HG03095 (cell line): ENCODE measurements around the gene DGAT2.
"Not testable (repeated sequence)": the region's sequence is repeated elsewhere in the genome, so short reads cannot be mapped to it uniquely, and the experiment has no call there.

Experiments used
- ATAC-seq: cut with Tn5 transposase; IDR thresholded peaks from one replicate; pipeline ENCODE4 v1.9.1; 2021; ENCODE audit warnings: moderate library complexity; ENCODE audit not compliant: unreplicated experiment

DGAT2 gene, protein sequence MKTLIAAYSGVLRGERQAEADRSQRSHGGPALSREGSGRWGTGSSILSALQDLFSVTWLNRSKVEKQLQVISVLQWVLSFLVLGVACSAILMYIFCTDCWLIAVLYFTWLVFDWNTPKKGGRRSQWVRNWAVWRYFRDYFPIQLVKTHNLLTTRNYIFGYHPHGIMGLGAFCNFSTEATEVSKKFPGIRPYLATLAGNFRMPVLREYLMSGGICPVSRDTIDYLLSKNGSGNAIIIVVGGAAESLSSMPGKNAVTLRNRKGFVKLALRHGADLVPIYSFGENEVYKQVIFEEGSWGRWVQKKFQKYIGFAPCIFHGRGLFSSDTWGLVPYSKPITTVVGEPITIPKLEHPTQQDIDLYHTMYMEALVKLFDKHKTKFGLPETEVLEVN

GRCh38 chr11:75768112-75768908 lies at the start of gene DGAT2:
Gene DGAT2 (plus strand): TSS chr11:75768778. CDS start chr11:75768992, 214 bp downstream.
- ATAC-seq = peak; percentile 68

DNA sequence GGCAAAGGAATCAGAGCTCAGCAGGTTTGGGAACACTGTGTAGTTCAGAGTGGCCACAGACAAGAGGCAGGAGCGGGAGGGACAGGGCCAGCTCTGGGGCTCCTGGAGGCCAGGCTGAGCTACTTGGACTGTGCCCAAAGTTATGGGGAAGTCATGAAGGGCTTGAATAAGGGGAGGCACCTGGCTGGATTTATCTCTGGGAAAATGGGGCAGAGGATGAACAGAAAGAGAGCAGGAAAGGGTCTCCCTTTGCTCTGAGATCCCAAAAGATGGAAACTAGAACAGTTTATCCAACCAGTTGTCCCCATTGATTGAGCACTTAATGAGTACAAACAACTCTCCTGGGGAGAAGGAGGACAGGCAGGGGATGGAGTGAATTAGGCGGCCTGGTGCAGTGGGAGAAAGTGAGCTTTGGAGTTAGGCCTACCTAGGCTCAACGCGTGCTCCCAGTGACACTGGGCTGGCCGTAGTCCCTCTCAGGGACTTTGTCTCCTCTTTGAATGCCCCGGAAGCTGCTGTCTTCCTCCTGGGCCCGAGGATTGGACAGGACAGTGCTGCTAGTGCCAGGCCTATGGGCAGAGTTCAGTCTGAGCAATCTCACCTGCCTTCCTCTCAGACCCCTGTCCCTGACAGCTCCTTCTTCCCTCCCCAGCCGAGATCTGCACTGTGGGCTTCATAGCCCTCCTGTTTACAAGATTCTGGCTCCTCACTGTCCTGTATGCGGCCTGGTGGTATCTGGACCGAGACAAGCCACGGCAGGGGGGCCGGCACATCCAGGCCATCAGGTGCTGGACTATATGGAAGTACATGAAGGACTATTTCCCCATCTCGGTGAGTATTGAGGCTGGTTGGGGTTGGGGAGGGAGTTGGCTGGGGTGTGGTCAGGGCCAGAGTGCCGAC lies 49.0 kb upstream of the DGAT2 start:
- ATAC-seq = no peak

DNA sequence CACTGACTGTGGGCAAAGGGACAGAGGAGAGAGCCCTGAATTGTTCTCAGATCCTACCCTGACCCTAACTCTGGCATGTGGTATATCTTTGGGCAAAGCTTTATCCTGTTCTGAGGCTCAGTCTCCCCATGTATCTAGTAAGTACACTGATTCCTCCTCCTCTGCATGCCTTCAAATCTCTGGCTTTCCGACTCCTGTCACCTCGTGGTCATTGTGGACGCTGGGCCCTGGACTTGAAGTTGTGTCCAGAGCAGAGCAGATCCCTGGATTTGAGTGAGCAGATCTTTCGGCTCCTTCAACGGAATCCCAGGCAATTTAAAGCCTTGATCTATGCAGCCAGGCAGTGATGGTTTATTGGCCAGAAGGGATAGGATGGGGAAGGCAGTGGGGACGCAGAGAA lies 47.9 kb upstream of the DGAT2 start:
- ATAC-seq = no peak

GRCh38 chr11:75721852-75722668 lies 46.5 kb upstream of the DGAT2 start:
- ATAC-seq = no peak

- ATAC-seq = no peak
Measured at GRCh38 chr11:75722669-75723042, 45.9 kb upstream of the DGAT2 start.

GRCh38 chr11:75725547-75726320 lies 42.8 kb upstream of the DGAT2 start:
- no peak for ATAC-seq

GRCh38 chr11:75728992-75729391 lies 39.6 kb upstream of the DGAT2 start:
- ATAC-seq = no peak

DNA sequence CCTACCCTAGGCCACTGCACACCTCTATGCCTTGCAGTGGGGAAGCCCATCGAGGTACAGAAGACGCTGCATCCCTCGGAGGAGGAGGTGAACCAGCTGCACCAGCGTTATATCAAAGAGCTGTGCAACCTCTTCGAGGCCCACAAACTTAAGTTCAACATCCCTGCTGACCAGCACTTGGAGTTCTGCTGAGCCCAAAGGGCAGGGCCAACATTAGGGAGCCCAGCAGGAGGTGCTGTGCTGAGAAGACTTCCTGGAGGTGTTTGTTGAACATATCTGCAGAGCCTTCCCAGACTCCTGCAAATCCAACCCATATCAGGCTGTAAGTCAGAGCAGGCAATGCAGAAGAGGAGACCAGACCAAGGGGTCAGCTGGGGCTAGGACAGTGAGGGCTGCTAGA lies 37.5 kb upstream of the DGAT2 start:
- ATAC-seq = no peak

- no peak for ATAC-seq
Measured at GRCh38 chr11:75733071-75733430, 35.5 kb upstream of the DGAT2 start.

DNA sequence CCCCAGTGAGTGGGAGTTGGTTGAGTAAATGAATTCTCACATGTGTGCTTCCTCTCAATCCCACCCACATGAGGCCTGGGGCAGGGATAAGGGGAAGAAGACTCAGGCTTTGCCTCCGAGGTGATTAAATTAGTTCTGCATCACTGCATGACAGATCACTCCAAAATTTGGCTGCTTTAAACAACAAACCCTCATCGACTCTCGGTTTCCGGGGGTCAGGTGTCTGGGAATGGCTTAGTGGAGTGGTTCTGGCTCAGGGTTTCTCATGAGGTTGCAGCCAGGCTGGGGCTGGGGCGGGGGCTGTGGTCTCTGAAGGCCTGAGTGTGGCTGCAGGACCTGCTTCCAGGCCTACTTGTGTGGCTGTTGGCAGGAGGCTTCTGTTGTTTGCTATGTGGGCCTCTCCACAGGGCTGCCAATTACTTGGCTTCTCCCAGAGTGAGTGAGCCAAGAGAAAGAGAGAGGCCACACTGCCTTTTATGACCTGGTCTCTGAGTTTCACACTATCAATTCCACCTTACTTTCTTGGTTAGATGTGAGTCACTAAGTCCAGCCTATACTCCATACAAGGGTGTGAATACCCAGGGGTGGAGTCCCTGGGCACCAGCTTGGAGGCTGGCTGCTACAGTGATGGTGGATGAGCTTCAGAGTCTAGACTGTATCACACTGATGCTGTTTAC lies 35.0 kb upstream of the DGAT2 start:
- ATAC-seq = no peak

DNA sequence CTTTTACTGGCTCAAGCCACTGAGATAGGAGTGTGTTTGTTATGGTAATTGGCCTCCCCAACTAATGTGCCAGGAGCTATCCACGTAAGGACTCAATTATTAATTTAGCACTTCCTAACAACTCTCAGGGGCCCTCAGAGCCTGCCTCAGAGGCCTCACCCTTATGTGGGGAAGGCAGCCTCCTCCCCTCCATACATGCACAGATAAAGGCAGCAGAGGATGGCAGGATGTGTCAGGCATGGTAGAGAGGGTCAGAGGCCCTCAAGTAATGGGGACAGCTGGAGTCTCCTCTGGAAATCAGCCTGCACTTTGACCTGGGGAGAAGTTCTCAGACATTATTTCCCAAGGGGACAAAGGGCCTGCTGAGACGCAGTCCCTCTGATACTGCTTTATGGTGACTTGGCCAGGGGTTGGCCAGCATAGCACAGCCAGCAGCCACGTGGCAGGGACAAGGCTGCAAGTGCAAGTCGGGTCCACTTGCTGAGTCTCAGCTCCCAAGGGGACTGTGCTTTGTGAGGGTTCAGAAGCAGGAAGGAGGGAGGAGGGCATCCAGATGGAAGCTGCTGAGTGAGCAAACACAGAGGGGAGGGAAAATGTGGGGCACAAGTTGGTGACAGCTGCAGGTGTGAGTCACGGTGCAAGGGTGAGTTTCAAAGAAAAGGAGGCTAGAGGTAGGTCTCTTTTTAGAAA lies 33.9 kb upstream of the DGAT2 start:
- no peak for ATAC-seq

GRCh38 chr11:75735181-75735845 lies 33.3 kb upstream of the DGAT2 start:
- no peak for ATAC-seq

DNA sequence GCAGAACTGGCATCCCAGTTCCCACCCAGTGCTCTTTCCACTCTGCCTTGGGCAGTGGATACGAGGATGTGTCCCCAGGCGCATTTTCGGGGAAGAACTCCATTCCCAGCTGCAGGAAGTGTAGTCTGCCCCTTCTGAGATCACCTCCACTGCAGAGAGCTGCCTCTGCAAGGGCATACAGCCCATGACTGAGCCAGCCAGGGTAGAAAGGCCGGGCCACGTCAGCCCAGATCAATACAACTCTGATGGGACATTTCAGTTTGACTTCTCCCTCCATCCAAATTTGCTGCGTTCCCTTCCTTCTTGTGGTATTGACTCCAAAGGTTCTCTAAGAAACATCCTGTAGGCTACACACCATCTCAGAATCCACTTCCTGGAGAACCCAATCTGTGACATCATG lies 31.3 kb upstream of the DGAT2 start:
- ATAC-seq = no peak

DNA sequence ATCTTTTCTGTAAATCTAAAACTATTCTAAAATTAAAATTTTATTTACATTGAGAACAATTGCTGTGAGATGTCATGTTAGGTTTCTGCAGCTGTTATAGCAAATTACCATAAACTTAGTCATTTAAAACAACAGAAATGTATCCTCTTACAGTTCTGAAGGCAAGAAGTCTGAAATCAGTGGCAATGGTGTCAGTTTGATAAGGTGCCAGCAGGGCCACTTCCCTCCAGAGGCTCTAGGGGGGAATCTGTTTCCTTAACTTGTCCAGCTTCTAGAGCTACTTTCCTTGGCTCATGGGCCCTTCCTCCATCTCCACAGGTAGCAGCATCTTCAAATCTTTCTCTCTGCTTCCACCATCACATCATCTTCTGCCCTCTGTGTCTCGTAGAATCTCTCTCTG lies 27.9 kb upstream of the DGAT2 start:
- no peak for ATAC-seq

- not testable (repeated sequence) for ATAC-seq
Measured at GRCh38 chr11:75743159-75743558, 25.4 kb upstream of the DGAT2 start.

GRCh38 chr11:75743711-75744563 lies 24.6 kb upstream of the DGAT2 start:
- no peak for ATAC-seq

GRCh38 chr11:75745807-75746206 lies 22.8 kb upstream of the DGAT2 start:
- no peak for ATAC-seq
